Measurements from ENCODE around the gene FARP1. TPM values are rescaled to one million over a fixed set of nuclear protein-coding genes. Genes with fewer than 3 reads are reported as not detected.

FARP1 gene
- total and polyA plus RNA-seq, 2 experiments from 2014 or later: 43.2 to 44.2 TPM

DNA sequence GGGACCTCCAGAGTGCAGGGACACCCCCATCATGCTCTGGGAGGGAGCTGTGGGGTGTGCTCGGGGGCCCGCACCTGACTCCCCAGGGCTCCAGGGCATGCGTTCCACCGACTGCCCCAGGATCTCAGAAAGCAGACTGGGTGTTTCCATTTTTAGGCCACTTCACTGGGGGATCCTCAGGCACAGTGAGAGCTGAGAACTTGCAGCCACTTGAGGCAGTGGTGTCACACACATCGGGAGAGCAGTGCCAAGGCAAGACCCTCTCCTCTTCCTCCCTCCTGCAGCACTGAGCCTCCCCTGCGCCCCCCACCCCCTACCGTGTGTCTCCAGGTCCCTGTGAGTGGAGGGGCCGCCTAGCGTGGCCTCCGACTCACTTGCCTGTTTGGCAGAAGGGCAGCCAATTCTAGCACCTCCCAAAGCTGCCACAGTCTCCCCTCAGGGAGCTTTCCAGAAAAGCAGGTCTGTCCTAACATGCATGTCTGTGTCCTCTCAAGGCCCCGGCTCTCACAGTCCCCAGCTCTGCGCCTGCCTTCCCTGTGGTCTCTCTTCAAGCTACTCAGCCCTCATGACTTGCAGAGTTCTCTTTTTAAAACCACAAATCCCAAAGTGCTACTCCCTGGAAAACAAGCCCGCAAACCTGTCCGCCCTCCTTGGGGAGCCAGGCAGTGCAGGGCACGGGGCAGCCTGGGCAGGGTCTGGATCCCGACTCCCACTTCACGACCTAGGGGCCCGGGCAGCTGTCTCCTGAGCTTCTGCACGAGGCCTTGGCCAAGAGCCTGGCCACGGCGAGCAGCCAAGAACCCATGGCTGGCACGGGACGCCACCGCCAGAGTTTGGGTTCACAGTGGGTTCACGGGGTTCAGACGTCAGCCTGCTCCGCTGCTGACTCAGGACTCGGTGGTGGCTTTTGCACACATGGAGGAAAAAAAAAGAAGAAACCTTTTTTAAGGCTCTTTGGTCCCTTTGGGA is 339.9 kb downstream of the FARP1 start:
- no peaks in the 10 kb centered on the region for H3K36me3 ChIP-seq
- no peak overlapping the region for H3K4me3 ChIP-seq
- peak; percentile 77 to 79 for DNase-seq (ENCODE audit: low read depth in 1 of 2, low spot score in 1 of 2)
- no peaks in the 10 kb centered on the region for H3K9me3 ChIP-seq (ENCODE audit: low read depth)
- TF ChIP-seq CTCF (IDR thresholded peaks at IDR 0.05; ENCODE audit: low read depth, low read length): peak; percentile 20
- H3K4me1 ChIP-seq (ENCODE audit: low read depth): peaks cover 76% of the 10 kb centered on the region
- peak overlapping the region; percentile 98 for H3K27ac ChIP-seq
- H3K27me3 ChIP-seq: no peaks in the 10 kb centered on the region

GRCh38 chr13:98483601-98484288 is 340.9 kb downstream of the FARP1 start:
- Histone ChIP-seq H3K27ac (peak overlapping the region; percentile 98), H3K4me1 (ENCODE audit: low read depth) (peaks cover 79% of the 10 kb centered on the region), H3K27me3 (no peaks in the 10 kb centered on the region), H3K36me3 (no peaks in the 10 kb centered on the region), H3K9me3 (ENCODE audit: low read depth) (no peaks in the 10 kb centered on the region), H3K4me3 (no peak overlapping the region)
- DNase-seq (ENCODE audit: low read depth in 1 of 2, low spot score in 1 of 2): no peak
- no peak for TF ChIP-seq CTCF (IDR thresholded peaks at IDR 0.05; ENCODE audit: low read depth, low read length)

DNA sequence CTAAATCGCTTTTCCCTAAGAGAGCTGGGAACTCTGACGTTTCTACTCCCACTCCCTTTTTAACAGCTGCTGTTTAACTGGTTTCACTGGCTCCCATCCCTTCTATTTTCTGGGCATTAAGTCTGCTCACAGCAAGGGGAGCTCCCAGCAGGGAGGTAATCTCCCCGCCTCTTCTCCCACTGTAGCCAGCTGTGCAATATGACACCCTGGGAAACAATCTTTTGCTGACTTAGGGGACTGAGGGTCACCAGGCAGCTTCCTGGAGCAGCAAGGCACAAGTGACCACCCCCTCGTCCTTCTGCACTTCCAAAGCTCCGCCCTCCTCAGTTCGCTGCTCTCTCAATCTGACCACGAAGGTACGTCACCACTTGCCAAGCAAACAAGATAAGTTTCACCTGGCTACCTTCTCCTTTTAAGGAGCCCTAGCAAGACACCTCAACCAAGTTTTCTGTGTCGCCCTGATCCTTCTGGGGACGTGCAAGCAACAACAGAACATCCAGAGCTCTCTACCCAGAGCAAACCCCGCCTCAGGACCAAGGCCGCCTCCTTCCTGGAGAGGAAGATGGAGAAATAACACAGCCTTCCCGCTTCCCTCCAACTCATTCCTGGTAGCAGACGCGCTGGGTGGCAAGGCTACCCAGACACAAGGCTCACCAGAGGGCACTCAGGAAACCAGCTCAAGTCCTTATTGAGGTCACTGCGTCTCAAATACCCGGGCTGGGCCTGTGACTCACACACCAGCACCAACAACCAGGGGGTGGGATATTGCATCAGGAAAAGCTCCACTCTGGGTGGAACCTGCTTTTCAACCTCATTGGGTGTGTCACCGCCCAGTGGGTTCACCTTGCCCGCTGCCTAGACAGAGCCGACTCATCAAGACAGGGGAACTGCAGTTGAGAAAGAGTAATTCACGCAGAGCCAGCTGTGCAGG is 341.7 kb downstream of the FARP1 start:
- Histone ChIP-seq H3K36me3 (no peaks in the 10 kb centered on the region), H3K27me3 (no peaks in the 10 kb centered on the region), H3K4me3 (peak overlapping the region; percentile 3), H3K9me3 (ENCODE audit: low read depth) (no peaks in the 10 kb centered on the region), H3K27ac (peak overlapping the region; percentile 98), H3K4me1 (ENCODE audit: low read depth) (peaks cover 77% of the 10 kb centered on the region)
- TF ChIP-seq CTCF (IDR thresholded peaks at IDR 0.05; ENCODE audit: low read depth, low read length): no peak
- DNase-seq (ENCODE audit: low read depth in 1 of 2, low spot score in 1 of 2): peak; percentile 87 to 94

DNA sequence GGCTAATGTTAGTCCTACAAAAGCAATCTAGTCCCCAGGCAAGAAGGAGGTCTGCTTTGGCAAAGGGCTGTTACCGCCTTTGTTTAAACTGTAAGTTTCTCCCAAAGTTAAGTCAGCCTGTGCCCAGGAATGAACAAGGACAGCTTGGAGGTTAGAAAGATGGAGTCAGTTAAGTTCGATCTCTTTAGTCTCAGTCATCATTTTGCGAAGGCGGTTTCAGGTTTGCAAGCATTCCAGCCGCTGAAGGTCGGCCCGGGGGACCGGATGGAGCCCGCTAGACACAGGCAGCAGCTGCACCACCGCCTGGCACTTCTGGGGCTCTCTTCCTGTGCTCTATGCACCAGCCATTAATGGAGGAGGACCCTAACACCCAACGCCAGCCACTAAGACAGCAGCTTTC is 342.7 kb downstream of the FARP1 start:
- Histone ChIP-seq H3K36me3 (no peaks in the 10 kb centered on the region), H3K27me3 (no peaks in the 10 kb centered on the region), H3K4me3 (no peak overlapping the region), H3K4me1 (ENCODE audit: low read depth) (peaks cover 72% of the 10 kb centered on the region), H3K9me3 (ENCODE audit: low read depth) (no peaks in the 10 kb centered on the region), H3K27ac (peak overlapping the region; percentile 98)
- no peak for DNase-seq (ENCODE audit: low read depth in 1 of 2, low spot score in 1 of 2)
- no peak for TF ChIP-seq CTCF (IDR thresholded peaks at IDR 0.05; ENCODE audit: low read depth, low read length)

GRCh38 chr13:98486412-98486811 is 343.5 kb downstream of the FARP1 start:
- peaks cover 72% of the 10 kb centered on the region for H3K4me1 ChIP-seq (ENCODE audit: low read depth)
- H3K27ac ChIP-seq: peak overlapping the region; percentile 98
- no peak overlapping the region for H3K4me3 ChIP-seq
- no peaks in the 10 kb centered on the region for H3K9me3 ChIP-seq (ENCODE audit: low read depth)
- DNase-seq (ENCODE audit: low read depth in 1 of 2, low spot score in 1 of 2): no peak
- no peaks in the 10 kb centered on the region for H3K27me3 ChIP-seq
- no peaks in the 10 kb centered on the region for H3K36me3 ChIP-seq
- TF ChIP-seq CTCF (IDR thresholded peaks at IDR 0.05; ENCODE audit: low read depth, low read length): no peak
